Neuron (in vitro differentiated cells): Measurements from ENCODE around the gene SCP2D1.

Experiments used
- H2AFZ ChIP-seq: one replicate; pipeline ENCODE4 v1.6.1; 2013; ENCODE audit warnings: low read depth, mild to moderate bottlenecking, inconsistent platforms, low read length, moderate library complexity
- H3K27me3 ChIP-seq: one replicate; pipeline ENCODE4 v1.6.1; 2013; ENCODE audit warnings: low read length; ENCODE audit not compliant: insufficient read depth
- H3K36me3 ChIP-seq: one replicate; pipeline ENCODE4 v1.6.1; 2013; ENCODE audit warnings: low read length; ENCODE audit not compliant: insufficient read depth
- H3K4me1 ChIP-seq: one replicate; pipeline ENCODE4 v1.6.1; 2013; ENCODE audit warnings: low read length; ENCODE audit not compliant: insufficient read depth
- H3K4me3 ChIP-seq: 2 replicates; pipeline ENCODE4 v1.5.1; 2013; ENCODE audit warnings: mild to moderate bottlenecking, low read length, moderate library complexity
- H3K9me3 ChIP-seq: one replicate; pipeline ENCODE4 v1.6.1; 2013; ENCODE audit warnings: low read length

SCP2D1 gene

GRCh38 chr20:18857640-18858039, 44.1 kb downstream of the SCP2D1 start:
- Histone ChIP-seq H2AFZ (no peak overlapping the region), H3K27me3 (peaks cover 4% of the 10 kb centered on the region), H3K4me1 (no peaks in the 10 kb centered on the region), H3K4me3 (no peak overlapping the region), H3K36me3 (no peaks in the 10 kb centered on the region), H3K9me3 (no peaks in the 10 kb centered on the region)

- no peaks in the 10 kb centered on the region for H3K4me1 ChIP-seq
- no peak overlapping the region for H3K4me3 ChIP-seq
- no peak overlapping the region for H2AFZ ChIP-seq
- peaks cover 4% of the 10 kb centered on the region for H3K27me3 ChIP-seq
- H3K36me3 ChIP-seq: no peaks in the 10 kb centered on the region
- no peaks in the 10 kb centered on the region for H3K9me3 ChIP-seq
Measured at GRCh38 chr20:18858816-18859215, 45.2 kb downstream of the SCP2D1 start.
